Gastroesophageal sphincter (tissue), 4 donors: Measurements from ENCODE around the gene GNB2. TPM values are rescaled to one million over a fixed set of nuclear protein-coding genes. Genes with fewer than 3 reads are reported as not detected.

Experiments used
- ATAC-seq: fragments of 150-250 bp; one replicate; pipeline ENCODE4 v1.9.1; 2016; ENCODE audit warnings: mild to moderate bottlenecking, moderate library complexity
- H3K27ac ChIP-seq, 4 donors: fragments of 200-600 bp; sonication (generic) in 3 of 4; 1 replicate in 3 of 4; 2 replicates in 1 of 4; pipeline ENCODE4 v1.5.1; 2016 to 2019
- H3K27me3 ChIP-seq: fragments of 200-600 bp; sonication (generic); one replicate; pipeline ENCODE4 v1.5.1; 2019
- H3K36me3 ChIP-seq, 2 donors: fragments of 200-600 bp; sonication (generic); one replicate each; pipeline ENCODE4 v1.5.1; 2019; ENCODE audit warnings: control low read depth in 1 of 2
- H3K4me1 ChIP-seq, 3 donors: fragments of 200-600 bp; sonication (generic); 1 replicate in 2 of 3; 2 replicates in 1 of 3; pipeline ENCODE4 v1.5.1; 2016 to 2019; ENCODE audit warnings: control low read depth in 2 of 3
- H3K4me3 ChIP-seq, 2 donors: fragments of 200-600 bp; sonication (generic); one replicate each; pipeline ENCODE4 v1.5.1; 2019; ENCODE audit warnings: mild to moderate bottlenecking in 1 of 2, moderate library complexity in 1 of 2
- H3K9me3 ChIP-seq, 3 donors: fragments of 200-600 bp; sonication (generic); one replicate each; pipeline ENCODE4 v1.5.1; 2017 to 2019; ENCODE audit warnings: control low read depth in 2 of 3
- CTCF ChIP-seq, 4 experiments: fragments of 200-600 bp in 2 of 4; fragments of 450-650 bp in 2 of 4; sonication (generic) in 1 of 4; IDR thresholded peaks; one replicate each; pipeline ENCODE4 v1.5.1; 2017 to 2019; ENCODE audit warnings: antibody characterized with exemption in 4 of 4, mild to moderate bottlenecking in 2 of 4, moderate library complexity in 2 of 4
- EP300 ChIP-seq: sonication (generic); formaldehyde crosslinking; IDR thresholded peaks from one replicate; pipeline ENCODE4 v1.6.1; 2017; ENCODE audit warnings: antibody characterized with exemption, mild to moderate bottlenecking
- POLR2A ChIP-seq, 2 donors: fragments of 450-650 bp; IDR thresholded peaks; one replicate each; pipeline ENCODE4 v1.6.1; 2017; ENCODE audit warnings: antibody characterized with exemption in 2 of 2, mild to moderate bottlenecking in 2 of 2, moderate library complexity in 1 of 2
- POLR2AphosphoS5 ChIP-seq: sonication (generic); formaldehyde crosslinking; IDR thresholded peaks from one replicate; pipeline ENCODE4 v1.6.1; 2017; ENCODE audit warnings: antibody characterized with exemption
- WGBS, 2 donors: methylation state at CpG; one replicate each; pipeline ENCODE4 v1.1.5; 2018; ENCODE audit warnings: low coverage in 1 of 2; 5-methylcytosine and 5-hydroxymethylcytosine counted together
- total RNA-seq, 4 donors: library from RNA; depleted of rRNA; stranded (reverse); fragments of >200 nt; gene quantifications; one replicate each; pipeline ENCODE4 v1.1.0, GENCODE V29; 2016

The GNB2 gene
- total RNA-seq, 4 donors from 2014 or later: 124 to 217 (median 162) TPM

DNA sequence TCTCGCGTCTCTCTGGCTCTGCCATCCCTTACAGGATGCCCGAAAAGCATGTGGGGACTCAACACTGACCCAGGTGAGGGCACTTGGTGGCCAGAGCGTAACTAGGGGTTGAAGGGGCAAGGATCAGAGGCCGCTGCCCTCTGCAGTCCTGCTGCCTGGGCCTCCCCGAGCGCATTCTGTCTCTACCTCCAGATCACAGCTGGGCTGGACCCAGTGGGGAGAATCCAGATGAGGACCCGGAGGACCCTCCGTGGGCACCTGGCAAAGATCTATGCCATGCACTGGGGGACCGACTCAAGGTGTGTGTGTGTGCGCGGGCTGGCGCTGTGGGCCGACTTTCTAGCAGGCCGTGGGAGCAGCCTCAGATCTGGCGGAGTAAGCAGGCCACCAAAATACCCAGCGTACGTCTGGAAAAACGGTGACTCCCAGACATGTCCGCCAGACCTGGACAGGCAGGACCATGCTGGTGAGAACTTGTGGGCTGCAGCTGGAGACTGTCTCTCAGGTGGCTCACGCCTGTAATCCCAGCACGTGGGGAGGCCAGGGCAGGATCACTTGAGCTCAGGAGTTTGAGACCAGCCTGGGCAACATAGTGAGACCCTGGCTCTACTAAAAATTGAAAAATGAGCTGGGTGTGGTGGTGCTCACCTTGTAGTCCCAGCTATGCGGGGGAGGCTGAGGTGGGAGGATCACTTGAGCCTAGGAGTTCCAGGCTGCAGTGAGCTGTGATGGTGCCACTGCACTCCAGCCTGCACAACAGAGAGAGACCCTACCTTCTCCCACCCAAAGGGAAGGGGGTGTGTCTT lies 3.2 kb downstream of the GNB2 start:
- ATAC-seq: no peak
- Histone ChIP-seq H3K4me3 (peak overlapping the region in 1 of 2 donors; percentile 97), H3K36me3 (peaks cover 0 to 52% of the 10 kb centered on the region in 2 donors), H3K27me3 (no peaks in the 10 kb centered on the region), H3K27ac (peak overlapping the region; percentile 86 to 99 (median 98)), H3K9me3 (no peaks in the 10 kb centered on the region), H3K4me1 (peaks cover 0 to 63% (median 24%) of the 10 kb centered on the region in 3 donors)
- TF ChIP-seq EP300 (no peak), POLR2A (IDR thresholded peaks at IDR 0.05) (no peak), POLR2AphosphoS5 (no peak), CTCF (IDR thresholded peaks at IDR 0.05) (no peak)
- 60% methylated on average over 8 of the region's 23 CpGs; no CpG with 5 or more reads in 1 of the 2 donors for WGBS, 2 donors

- Histone ChIP-seq H3K9me3 (no peaks in the 10 kb centered on the region), H3K4me1 (peaks cover 0 to 63% (median 24%) of the 10 kb centered on the region in 3 donors), H3K36me3 (peaks cover 0 to 61% of the 10 kb centered on the region in 2 donors), H3K27me3 (no peaks in the 10 kb centered on the region), H3K27ac (peak overlapping the region in 3 of 4 donors; percentile 54 to 99 (median 97)), H3K4me3 (no peak overlapping the region)
- TF ChIP-seq EP300 (no peak), CTCF (IDR thresholded peaks at IDR 0.05) (no peak), POLR2A (IDR thresholded peaks at IDR 0.05) (no peak), POLR2AphosphoS5 (no peak)
- ATAC-seq: no peak
- 74 to 83% methylated on average over 5 to 6 of the region's 36 CpGs for WGBS, 2 donors
These were observed 4.0 kb downstream of the GNB2 start for GRCh38 chr7:100677308-100678267.

DNA sequence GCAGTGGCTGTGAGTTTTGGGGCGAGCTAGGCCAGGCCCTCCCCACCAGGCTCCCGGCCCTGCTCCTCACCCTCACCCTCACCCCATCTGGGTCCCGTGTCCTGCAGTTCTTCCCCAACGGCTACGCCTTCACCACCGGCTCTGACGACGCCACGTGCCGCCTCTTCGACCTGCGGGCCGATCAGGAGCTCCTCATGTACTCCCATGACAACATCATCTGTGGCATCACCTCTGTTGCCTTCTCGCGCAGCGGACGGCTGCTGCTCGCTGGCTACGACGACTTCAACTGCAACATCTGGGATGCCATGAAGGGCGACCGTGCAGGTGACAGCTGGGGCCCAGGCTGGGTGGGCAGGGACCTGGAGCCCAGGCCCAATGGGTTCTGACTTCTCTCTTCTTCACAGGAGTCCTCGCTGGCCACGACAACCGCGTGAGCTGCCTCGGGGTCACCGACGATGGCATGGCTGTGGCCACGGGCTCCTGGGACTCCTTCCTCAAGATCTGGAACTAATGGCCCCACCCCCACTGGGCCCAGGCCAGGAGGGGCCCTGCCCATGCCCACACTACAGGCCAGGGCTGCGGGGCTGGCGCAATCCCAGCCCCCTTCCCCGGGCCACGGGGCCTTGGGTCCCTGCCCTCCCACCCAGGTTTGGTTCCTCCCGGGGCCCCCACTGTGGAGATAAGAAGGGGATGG lies 4.9 kb downstream of the GNB2 start:
- WGBS, 2 donors: 70% methylated on average over 8 of the region's 35 CpGs; no CpG with 5 or more reads in 1 of the 2 donors
- Histone ChIP-seq H3K9me3 (no peaks in the 10 kb centered on the region), H3K36me3 (peaks cover 0 to 69% of the 10 kb centered on the region in 2 donors), H3K27ac (peak overlapping the region in 3 of 4 donors; percentile 54 to 99 (median 76)), H3K27me3 (no peaks in the 10 kb centered on the region), H3K4me3 (no peak overlapping the region), H3K4me1 (peaks cover 0 to 58% (median 24%) of the 10 kb centered on the region in 3 donors)
- no peak for ATAC-seq
- no peak for TF ChIP-seq EP300
- peak; percentile 38 for TF ChIP-seq POLR2AphosphoS5
- TF ChIP-seq CTCF (IDR thresholded peaks at IDR 0.05): no peak

DNA sequence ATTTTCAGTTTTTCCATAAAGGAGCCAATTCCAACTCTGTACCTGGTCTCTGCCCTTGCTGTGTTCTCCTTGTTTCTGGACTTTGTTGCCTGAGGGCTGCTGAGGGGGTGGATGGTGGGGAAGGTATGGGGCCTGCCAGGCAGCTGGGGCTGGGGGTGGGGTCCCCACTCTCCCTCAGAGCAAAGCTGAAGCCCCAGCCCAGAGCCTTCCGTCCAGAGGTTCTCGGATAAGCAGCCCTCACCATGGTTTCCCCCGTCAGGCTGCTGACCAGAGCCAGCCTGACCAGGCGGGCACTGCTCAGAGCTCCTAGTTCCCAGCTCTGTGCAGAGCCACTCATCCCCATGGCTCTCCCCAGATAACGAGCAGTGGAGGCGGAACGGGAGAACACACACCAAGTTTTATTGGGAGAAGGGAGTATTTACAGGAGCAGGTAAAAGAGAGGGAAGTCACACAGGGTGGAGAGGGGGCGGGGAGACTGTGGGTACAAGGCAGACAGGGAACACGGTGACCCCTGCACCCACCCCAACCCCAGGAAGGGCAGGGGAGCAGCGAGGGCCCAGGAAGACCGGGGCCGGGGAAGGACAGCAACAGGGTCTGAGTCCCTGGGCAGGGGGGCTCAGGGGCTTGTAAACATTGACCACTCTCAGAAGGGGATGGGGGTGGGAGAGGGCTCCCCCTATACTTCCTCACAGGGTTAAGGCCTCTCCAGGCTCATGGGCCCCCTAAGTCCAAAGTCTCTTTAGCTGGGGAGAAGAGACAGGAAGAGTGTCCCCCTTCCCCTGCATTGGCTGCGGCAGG lies 5.8 kb downstream of the GNB2 start:
- Histone ChIP-seq H3K36me3 (peaks cover 0 to 78% of the 10 kb centered on the region in 2 donors), H3K4me1 (peaks cover 0 to 58% (median 24%) of the 10 kb centered on the region in 3 donors), H3K27me3 (no peaks in the 10 kb centered on the region), H3K4me3 (no peak overlapping the region), H3K27ac (peak overlapping the region in 3 of 4 donors; percentile 76 to 99 (median 79)), H3K9me3 (no peaks in the 10 kb centered on the region)
- ATAC-seq: no peak
- 40% methylated on average over 1 to 2 of the region's 13 CpGs for WGBS, 2 donors
- no peak for TF ChIP-seq CTCF (IDR thresholded peaks at IDR 0.05)
- TF ChIP-seq POLR2AphosphoS5: peak; percentile 21
